ENCODE measurements around the gene THY1. TPM values are rescaled to one million over a fixed set of nuclear protein-coding genes. Genes with fewer than 3 reads are reported as not detected.
A peak's percentile ranks its signal among the peaks of the same experiment; 100 is the strongest.

THY1 gene
- total RNA-seq, 2 donors from 2014 or later = 0.20 TPM; not detected in 1

DNA sequence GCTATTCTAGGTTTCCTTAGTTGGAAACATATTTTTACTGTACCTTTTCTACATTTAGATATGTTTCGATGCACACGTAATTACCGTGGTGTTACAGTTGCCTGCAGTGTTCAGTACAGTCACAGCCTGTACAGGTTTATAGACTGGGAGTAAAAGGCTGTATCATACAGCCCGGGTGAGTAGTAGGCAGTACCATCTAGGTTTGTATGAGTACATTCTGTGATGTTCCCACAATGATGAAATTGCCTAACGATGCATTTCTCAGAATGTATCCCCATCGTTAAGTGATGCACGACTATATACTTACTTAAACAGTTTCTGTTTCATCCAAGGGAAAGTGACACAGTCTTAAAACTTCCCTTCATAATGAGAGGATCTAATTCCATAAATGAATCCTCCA, 13.1 kb upstream of the THY1 start:
- DNase-seq = no peak
- no peaks in the 10 kb centered on the region for H3K36me3 Mint-ChIP-seq (ENCODE audit: low read depth)
- no peak overlapping the region for H3K27ac Mint-ChIP-seq
- ATAC-seq = no peak
- H3K4me1 Mint-ChIP-seq = peaks cover 2% of the 10 kb centered on the region
- H3K9me3 ChIP-seq (ENCODE audit: control insufficient read depth, low read length, poor library complexity, severe bottlenecking) = no peaks in the 10 kb centered on the region
- peaks cover 19% of the 10 kb centered on the region for H3K27me3 Mint-ChIP-seq
- H3K4me3 Mint-ChIP-seq = no peak overlapping the region

DNA sequence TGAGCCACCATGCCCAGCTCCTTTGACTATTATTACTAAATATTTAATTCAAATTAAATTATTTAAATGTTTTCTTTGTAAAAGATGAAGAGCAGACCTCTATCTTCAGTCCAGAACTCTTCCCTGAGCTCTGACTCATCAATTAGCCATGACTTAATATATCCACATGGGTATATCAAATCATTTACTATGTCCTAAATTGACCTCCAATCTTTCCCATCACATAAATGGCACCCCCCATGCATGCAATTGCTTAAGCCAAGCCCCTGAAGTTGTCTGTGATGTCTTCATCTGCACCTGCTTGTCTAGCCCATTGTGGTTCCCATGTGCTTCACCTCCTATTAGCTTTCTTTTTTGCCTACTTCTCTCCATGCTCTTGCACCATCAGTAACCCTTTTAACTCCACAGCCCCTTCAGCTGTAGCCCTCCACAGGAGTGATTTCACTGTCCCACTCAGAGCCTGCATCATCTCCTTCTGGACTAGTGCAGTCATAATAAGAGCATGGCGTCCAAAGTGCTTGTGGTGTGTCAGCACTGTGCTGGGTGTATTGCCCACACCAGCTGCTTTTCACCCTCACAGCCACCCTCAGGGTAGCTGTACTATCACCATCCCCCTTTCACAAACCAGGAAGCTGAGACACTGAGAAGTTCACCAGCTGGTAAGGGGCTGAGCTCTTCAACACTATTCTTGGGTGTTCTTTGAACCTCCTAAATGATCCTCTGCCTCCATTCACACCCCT, 11.8 kb upstream of the THY1 start:
- DNase-seq = no peak
- no peaks in the 10 kb centered on the region for H3K9me3 ChIP-seq (ENCODE audit: control insufficient read depth, low read length, poor library complexity, severe bottlenecking)
- no peak for ATAC-seq
- Mint-ChIP-seq H3K27ac (no peak overlapping the region), H3K4me1 (peaks cover 5% of the 10 kb centered on the region), H3K4me3 (no peak overlapping the region), H3K36me3 (ENCODE audit: low read depth) (peaks cover 3% of the 10 kb centered on the region), H3K27me3 (peaks cover 27% of the 10 kb centered on the region)

DNA sequence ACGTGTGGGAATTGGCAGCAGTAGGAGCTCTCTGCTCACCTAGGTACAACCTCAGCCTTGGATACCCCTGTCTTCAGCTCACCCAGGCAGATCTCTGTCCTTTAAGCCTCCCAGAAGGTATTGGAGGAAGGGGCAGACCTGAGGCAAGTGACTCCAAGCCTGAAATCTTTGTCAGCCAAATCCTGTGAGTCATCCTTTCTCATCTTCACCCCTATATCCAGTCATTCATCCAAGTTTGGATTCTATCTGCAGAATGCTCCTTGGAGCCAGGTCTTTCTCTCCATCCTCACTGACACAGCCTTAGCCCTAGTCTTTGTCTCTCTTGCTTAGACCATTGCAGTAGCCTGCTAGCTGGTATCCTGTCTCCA, 10.4 kb upstream of the THY1 start:
- Mint-ChIP-seq H3K27me3 (peaks cover 37% of the 10 kb centered on the region), H3K36me3 (ENCODE audit: low read depth) (peaks cover 3% of the 10 kb centered on the region), H3K4me1 (peaks cover 5% of the 10 kb centered on the region), H3K4me3 (no peak overlapping the region), H3K27ac (no peak overlapping the region)
- DNase-seq = no peak
- H3K9me3 ChIP-seq (ENCODE audit: control insufficient read depth, low read length, poor library complexity, severe bottlenecking) = no peaks in the 10 kb centered on the region
- no peak for ATAC-seq

DNA sequence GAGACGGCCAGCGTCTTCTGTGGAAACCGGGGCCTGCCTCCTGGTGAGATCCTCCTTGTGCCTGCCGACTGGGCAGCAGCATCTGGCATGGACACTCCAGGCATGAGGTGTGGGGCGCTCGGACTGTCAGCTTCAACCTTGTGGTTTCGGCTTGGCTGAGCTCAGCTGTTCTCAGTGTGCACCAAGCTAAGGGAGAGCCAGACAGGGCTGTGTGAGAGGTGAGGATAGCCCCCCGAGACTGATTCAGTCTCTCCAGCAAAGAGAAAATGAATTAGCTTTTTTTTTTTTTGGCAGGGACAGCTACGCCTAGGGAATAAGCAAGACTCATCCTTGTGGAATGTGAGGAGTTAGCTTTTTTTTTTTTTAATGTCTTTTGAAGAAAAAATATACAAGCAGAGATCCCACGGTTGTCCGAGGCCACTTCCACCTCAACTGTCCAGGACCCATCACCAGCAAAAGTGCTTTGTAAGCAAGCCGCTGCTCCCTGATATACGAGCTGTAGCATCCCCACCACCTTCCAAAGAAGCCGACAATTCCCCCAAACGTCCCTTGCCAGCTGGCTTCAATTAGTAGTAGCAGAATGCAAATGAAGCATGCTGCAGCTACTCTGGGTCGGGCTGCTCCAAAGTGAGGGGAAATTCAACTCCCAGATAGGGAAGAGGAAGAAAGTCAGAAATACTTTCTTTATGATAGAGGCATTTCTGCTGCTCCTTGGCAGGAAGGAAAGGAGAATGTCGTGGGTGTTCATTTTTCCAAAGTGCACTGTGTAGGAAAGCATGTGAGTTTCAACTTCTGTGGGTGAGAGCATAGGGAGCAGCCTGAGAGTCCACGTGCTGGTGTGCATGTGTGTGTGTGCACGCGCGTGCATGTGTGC, 9.7 kb upstream of the THY1 start:
- Mint-ChIP-seq H3K27ac (no peak overlapping the region), H3K4me3 (no peak overlapping the region), H3K27me3 (peaks cover 40% of the 10 kb centered on the region), H3K36me3 (ENCODE audit: low read depth) (peaks cover 3% of the 10 kb centered on the region), H3K4me1 (peaks cover 5% of the 10 kb centered on the region)
- ATAC-seq (no peak), DNase-seq (no peak)
- no peaks in the 10 kb centered on the region for H3K9me3 ChIP-seq (ENCODE audit: control insufficient read depth, low read length, poor library complexity, severe bottlenecking)

DNA sequence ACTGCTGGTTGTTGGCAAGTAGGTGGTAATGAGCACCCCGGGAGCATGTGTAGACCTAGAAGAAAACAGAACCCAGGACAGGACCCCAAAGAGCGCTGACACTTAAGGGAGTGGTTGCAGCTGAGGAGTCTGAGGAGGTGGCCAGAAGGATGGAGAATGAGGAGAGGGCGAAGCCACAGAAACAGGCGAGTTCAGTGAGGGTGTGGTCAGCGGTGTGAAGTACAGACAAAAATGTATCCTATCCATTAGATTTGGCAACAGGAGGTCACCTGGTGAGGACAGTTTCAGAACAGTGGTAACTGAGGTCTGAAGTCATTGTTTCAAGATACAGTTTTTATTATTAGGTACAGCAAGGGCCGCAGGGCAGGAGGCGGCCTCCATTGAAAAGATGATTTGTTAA, 8.6 kb upstream of the THY1 start:
- Mint-ChIP-seq H3K4me3 (no peak overlapping the region), H3K36me3 (ENCODE audit: low read depth) (peaks cover 3% of the 10 kb centered on the region), H3K27me3 (peaks cover 49% of the 10 kb centered on the region), H3K27ac (peak overlapping the region; percentile 14), H3K4me1 (peaks cover 7% of the 10 kb centered on the region)
- ATAC-seq (no peak), DNase-seq (no peak)
- no peaks in the 10 kb centered on the region for H3K9me3 ChIP-seq (ENCODE audit: control insufficient read depth, low read length, poor library complexity, severe bottlenecking)

DNA sequence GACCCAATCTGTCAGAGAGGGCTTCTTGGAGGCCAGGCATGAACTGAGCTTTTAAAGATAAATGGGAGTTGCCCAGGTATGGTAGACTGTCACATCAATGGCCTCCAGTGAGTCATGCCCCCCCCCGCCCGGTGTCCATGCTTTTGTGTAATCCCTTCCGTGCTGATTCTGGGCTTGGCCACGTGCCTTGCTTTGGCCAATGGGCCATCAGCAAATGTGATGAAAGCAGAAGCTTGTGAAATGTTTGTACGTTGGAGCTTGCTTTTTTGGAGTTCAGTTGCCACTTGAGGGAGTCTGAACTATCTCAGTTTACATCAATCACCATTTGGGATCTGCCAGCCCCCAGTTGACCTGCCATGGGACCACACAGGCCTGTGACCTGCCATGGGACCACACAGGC, 4.3 kb upstream of the THY1 start:
- H3K9me3 ChIP-seq (ENCODE audit: control insufficient read depth, low read length, poor library complexity, severe bottlenecking) = no peaks in the 10 kb centered on the region
- Mint-ChIP-seq H3K4me1 (peaks cover 26% of the 10 kb centered on the region), H3K36me3 (ENCODE audit: low read depth) (peaks cover 3% of the 10 kb centered on the region), H3K4me3 (no peak overlapping the region), H3K27me3 (peaks cover 68% of the 10 kb centered on the region), H3K27ac (no peak overlapping the region)
- ATAC-seq = no peak
- DNase-seq = no peak

DNA sequence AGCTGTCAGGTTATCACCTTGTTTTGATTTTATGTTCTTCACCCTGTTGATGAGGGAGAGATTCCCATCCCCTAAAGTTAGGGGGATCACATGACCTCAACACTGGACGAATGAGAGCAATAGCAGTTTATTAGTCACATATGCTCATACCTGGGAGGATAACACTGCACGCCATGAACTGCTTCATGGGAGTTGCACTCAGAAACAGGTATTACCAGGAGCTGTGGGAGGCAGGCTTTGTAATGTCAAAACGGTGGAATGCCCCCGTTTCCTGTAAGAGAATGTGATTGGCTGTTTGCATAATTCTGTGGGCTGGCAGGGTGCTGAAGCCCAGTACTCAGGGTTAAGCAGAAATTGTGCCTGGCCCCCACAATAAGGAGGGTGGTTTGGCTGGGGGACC, 3.2 kb upstream of the THY1 start:
- peaks cover 30% of the 10 kb centered on the region for H3K4me1 Mint-ChIP-seq
- H3K4me3 Mint-ChIP-seq = peak overlapping the region; percentile 49
- H3K36me3 Mint-ChIP-seq (ENCODE audit: low read depth) = peaks cover 5% of the 10 kb centered on the region
- DNase-seq = no peak
- H3K27ac Mint-ChIP-seq = peak overlapping the region; percentile 49
- peak; percentile 37 for ATAC-seq
- peaks cover 67% of the 10 kb centered on the region for H3K27me3 Mint-ChIP-seq
- no peaks in the 10 kb centered on the region for H3K9me3 ChIP-seq (ENCODE audit: control insufficient read depth, low read length, poor library complexity, severe bottlenecking)

DNA sequence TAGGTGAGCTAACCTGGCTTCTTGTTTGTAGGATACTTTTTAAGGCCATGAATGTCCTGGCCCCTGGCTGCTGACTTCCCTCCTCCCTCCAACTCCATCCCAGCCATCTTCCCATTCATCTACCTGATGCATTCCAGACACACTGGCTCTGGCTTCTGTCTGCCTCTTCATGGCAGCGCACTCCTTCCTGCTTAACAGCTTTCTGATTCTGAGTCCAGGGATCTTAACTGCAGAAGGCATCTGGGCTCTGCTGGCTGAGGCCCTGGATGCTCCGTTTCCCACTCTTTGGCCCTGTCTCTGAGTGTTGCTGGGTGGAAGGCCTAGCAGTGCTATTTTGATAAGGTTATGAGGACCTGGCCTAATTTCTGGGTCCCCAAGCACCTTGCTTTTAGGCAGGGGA, 1.8 kb upstream of the THY1 start:
- H3K27me3 Mint-ChIP-seq = peaks cover 65% of the 10 kb centered on the region
- peak overlapping the region; percentile 78 for H3K4me3 Mint-ChIP-seq

DNA sequence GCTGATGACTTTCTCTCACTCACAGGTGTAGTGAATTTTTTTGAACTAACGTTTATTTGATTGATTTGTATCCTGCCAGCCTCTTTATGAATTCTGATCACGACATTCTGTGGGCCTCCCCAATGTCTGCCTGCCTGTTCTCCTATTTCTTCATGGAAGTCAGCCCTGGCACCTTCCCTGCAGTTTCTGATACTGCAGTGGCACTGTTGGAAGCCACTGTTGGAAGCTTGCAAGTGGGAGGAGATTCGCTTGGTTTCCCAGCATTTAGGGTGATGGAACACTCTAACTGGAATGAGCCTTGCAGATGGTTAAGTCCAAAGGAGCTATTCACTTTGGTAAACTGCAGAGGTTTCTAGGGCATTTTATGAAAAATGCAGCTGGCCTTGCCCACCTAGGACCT, 1.3 kb upstream of the THY1 start:
- ATAC-seq (no peak), DNase-seq (no peak)
- H3K9me3 ChIP-seq (ENCODE audit: control insufficient read depth, low read length, poor library complexity, severe bottlenecking) = no peaks in the 10 kb centered on the region
- Mint-ChIP-seq H3K27ac (no peak overlapping the region), H3K27me3 (peaks cover 65% of the 10 kb centered on the region), H3K36me3 (ENCODE audit: low read depth) (peaks cover 3% of the 10 kb centered on the region), H3K4me3 (peak overlapping the region; percentile 78), H3K4me1 (peaks cover 27% of the 10 kb centered on the region)

More for the DNA sequence above, 1.8 kb upstream of the THY1 start:
- no peak overlapping the region for H3K27ac Mint-ChIP-seq
- ATAC-seq (no peak), DNase-seq (no peak)
- peaks cover 27% of the 10 kb centered on the region for H3K4me1 Mint-ChIP-seq
- H3K9me3 ChIP-seq (ENCODE audit: control insufficient read depth, low read length, poor library complexity, severe bottlenecking) = no peaks in the 10 kb centered on the region
- peaks cover 3% of the 10 kb centered on the region for H3K36me3 Mint-ChIP-seq (ENCODE audit: low read depth)

DNA sequence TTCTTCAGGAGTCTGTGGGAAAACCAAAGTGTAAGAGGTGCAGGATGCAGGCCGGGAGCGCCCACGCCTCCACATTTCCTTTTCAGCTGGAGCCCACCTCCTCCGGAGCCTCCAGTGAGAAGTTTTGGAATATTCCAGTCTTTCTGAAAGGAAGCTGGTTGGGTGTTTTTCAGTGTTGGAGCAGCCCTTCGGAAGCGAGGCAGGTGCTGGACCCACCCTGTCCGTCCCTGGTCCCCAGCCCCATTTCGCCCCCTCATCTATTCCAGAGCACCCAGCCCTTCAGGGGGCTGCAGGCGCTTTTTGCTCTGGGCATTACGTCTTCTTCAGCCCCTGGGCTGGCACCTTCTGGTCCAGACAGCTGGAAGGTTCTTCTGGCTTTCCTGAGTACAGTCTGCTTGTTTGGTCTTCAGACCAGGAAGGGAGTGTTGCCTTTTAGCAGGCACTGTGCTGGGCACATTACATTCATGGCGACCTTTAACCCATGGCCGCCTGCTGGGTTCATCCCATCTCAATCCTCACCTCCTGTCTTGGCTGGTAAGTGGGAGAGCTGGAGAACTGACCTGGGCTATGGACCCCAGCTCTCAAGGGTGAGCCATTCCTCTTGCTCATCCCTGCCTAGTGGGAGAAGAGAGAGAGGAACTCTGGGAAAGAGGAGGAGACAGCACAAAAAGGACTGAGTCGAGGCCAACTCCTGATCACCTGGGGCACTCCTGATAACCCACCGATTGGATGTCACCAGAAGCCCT, 710 bp upstream of the THY1 start:
- Mint-ChIP-seq H3K27ac (no peak overlapping the region), H3K36me3 (ENCODE audit: low read depth) (peaks cover 3% of the 10 kb centered on the region), H3K4me3 (peak overlapping the region; percentile 92), H3K27me3 (peaks cover 68% of the 10 kb centered on the region), H3K4me1 (peaks cover 27% of the 10 kb centered on the region)
- no peaks in the 10 kb centered on the region for H3K9me3 ChIP-seq (ENCODE audit: control insufficient read depth, low read length, poor library complexity, severe bottlenecking)
- no peak for DNase-seq
- no peak for ATAC-seq

DNA sequence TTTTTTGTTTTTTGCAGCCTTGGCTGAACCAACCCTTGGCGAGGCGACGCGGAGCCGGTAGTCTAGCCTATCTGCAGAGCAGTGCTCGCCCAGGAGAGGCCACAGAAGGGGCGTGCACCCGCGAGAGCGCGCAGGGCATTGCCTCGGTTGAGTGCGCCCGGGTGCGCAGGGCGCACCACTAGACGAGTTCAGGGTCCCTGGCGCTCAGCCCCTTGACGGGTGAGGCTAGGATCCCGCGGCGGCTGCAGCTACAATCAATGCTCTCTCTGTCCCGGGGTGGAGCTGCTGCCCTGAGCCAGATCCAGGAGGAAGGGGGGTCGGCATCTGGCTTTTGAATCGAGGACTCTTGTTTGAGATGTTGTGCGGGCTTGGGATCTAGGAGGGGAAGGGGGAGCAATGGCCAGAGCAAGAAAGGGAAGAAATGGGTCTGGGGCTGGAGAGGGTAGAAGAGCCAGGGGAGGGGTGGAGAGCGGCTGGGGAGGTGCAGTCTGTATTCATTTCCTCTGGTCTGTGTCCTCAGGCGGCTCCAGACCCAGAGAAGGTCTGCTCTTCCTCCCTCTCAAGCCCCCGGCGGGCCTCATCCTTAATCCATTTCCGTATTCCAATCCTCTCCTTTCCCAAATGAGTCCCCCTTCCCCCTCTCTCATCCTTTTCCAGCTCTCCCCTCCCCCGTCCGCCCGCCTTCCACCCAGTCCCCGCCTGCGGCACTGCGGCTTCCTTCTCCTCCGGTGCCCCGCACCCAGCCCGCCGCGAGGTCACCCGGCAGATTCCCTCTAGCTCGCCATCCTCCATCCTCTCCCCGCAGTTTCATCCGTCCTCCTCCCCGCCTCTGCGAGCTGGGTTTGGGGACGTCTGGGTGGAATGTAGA, 797 bp downstream of the THY1 start:
- peak overlapping the region; percentile 92 for H3K4me3 Mint-ChIP-seq
- peak overlapping the region; percentile 82 for H3K27ac Mint-ChIP-seq
- DNase-seq (no peak), ATAC-seq (peak; percentile 50)
- peaks cover 3% of the 10 kb centered on the region for H3K36me3 Mint-ChIP-seq (ENCODE audit: low read depth)
- H3K4me1 Mint-ChIP-seq = peaks cover 31% of the 10 kb centered on the region
- H3K27me3 Mint-ChIP-seq = peaks cover 64% of the 10 kb centered on the region
- H3K9me3 ChIP-seq (ENCODE audit: control insufficient read depth, low read length, poor library complexity, severe bottlenecking) = no peaks in the 10 kb centered on the region

DNA sequence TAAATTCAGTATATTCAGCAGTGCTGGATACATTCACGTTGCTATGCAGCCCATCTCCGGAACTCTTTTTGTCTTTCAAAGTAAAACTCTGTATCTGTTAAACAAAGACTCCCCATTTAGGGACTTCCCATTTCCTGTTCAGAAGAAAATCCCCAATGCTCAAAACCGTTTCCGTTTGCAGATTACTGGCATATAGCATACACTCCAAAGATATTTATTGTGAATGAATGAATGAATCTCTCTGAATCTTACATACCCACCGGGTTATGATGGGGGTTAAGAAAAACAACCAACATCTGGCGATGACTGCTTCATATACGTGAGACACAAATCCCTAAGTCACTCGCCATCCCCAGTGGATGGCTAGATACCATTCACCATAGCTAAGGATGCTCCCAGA, 1.6 kb downstream of the THY1 start:
- peaks cover 3% of the 10 kb centered on the region for H3K36me3 Mint-ChIP-seq (ENCODE audit: low read depth)
- H3K27me3 Mint-ChIP-seq = peaks cover 64% of the 10 kb centered on the region
- H3K4me1 Mint-ChIP-seq = peaks cover 26% of the 10 kb centered on the region
- no peak for ATAC-seq
- DNase-seq = no peak
- H3K9me3 ChIP-seq (ENCODE audit: control insufficient read depth, low read length, poor library complexity, severe bottlenecking) = no peaks in the 10 kb centered on the region
- H3K27ac Mint-ChIP-seq = no peak overlapping the region
- peak overlapping the region; percentile 92 for H3K4me3 Mint-ChIP-seq

Data from T-helper 17 cell (primary cell).